ENCODE data around the gene ABHD11.

Gene ABHD11

GRCh38 chr7:73700581-73701134, 37.9 kb downstream of the ABHD11 start:
- no peak for DNase-seq

GRCh38 chr7:73700069-73700423, 38.6 kb downstream of the ABHD11 start:
- DNase-seq = no peak

GRCh38 chr7:73699370-73700068, 39.1 kb downstream of the ABHD11 start:
- no peak for DNase-seq

- DNase-seq = no peak
Measured at GRCh38 chr7:73698410-73698809, 40.2 kb downstream of the ABHD11 start.

- DNase-seq = no peak
Measured at GRCh38 chr7:73696372-73696771, 42.2 kb downstream of the ABHD11 start.

- no peak for DNase-seq
Measured at GRCh38 chr7:73690646-73691045, 48.0 kb downstream of the ABHD11 start.

- no peak for DNase-seq
Measured at GRCh38 chr7:73688288-73688687, 50.3 kb downstream of the ABHD11 start.

All from NCI-H526 (cell line).